Activated CD4-positive, alpha-beta T cell treated with anti-CD3 and anti-CD28 coated beads, Interleukin-10, Interleukin-2, amounts not matched to agents 100 ng/mL and 50 ng/mL, durations not matched to agents 16 hours and 8 hours (primary cell): Measurements from ENCODE around the gene LCP1.
A peak's percentile ranks its signal among the peaks of the same experiment; 100 is the strongest.
"Not testable (repeated sequence)": the region's sequence is repeated elsewhere in the genome, so short reads cannot be mapped to it uniquely, and the experiment has no call there.

Source experiments
- DNase-seq: peaks from one replicate; pipeline ENCODE4 v3.0.0-alpha.2; 2020

LCP1 gene

DNA sequence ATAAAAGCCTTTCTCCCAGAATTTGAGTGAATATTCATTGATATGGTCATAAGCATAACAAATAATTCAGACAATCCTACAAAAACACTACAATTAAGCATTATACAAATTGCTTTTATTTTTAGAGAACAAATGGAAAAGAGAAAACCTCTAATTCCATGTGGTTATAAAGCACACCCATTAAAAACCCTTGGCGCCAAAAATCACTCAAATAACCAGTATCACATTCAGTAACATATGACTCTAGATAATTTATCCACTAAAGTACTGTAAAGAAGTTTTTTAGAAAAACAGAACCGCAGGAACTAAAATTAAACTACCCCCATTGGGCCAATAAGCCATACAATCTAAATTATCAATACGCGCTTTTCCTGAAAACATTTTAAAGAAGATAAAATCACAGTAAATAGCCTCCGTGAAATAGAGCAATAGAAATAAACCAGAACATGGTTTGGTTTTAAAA is 569 bp downstream of the LCP1 start:
- DNase-seq = no peak

DNA sequence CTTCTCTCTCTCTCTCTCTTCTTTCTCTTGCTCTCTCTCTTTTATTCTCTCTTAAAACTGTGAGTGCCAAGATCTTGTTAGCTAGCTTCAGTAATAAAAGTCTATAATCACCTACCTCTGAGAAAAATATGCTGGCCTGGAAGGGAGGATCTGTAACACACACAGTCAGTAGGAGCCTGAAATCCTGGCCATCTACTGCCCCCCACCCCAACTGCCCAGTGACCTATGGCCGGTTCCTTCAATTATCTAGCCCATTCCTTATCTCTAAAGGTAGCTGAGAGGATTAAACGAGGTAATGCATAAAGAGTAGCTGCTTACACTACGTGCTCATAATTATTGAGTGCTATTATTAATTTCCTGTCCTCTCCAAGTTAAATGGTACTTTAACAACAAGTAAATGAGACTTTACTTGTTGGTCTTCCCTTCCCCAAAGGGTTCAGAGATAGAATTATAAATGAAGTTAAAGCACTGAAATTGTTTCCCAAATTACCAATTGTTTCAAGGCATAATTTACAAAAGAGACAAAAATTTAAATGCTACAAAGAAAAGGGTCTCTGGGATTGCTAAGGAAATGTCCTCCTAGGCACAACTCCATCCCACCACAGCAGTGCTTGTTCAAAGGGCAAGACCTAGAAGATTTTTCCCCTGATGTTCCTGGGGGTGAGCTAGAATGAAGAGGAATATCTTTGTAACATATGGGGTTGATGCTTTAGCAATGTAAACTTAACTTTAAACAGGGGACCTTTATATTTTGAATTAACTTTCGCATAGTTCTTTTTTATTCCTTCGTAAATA is 1.8 kb downstream of the LCP1 start:
- no peak for DNase-seq

DNA sequence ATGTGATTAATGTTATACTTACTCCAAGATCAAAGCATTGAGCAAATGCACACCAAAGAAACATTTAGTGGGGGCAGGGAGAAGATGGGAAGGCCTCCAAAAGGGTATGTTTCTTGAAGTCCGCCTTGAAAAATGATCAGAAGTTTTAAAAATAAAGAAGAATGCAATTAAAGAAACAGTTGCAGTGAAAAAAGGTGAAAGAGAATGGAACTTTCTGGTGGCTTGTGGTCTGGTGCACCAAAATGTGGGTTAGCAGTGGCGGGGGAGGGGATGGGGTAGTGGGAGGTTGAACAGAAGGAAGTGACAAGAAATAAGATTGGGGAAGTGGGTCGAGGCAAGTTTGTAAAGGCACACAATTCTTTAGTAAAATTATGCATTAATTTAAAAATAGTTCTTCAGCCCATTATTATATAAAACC is 2.5 kb downstream of the LCP1 start:
- peak; percentile 87 for DNase-seq

DNA sequence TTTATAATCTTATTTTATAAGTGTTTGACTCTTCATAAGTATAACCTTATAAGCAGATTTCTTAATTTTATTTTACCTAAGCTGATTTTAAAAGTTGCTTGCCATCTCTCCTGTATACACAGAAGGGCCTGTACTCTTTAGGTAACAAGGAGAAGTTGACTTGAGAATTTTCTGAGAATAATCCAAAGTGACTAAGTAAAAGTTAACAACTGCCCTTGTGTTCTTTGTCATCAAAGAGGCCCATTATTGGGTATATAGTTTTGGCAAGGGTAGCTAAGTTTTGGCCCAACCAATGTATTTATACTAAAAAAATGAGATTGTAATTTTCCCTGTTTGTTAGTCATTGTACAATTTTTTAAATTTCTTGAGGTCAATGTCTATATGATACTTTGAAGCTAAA is 3.2 kb downstream of the LCP1 start:
- no peak for DNase-seq

DNA sequence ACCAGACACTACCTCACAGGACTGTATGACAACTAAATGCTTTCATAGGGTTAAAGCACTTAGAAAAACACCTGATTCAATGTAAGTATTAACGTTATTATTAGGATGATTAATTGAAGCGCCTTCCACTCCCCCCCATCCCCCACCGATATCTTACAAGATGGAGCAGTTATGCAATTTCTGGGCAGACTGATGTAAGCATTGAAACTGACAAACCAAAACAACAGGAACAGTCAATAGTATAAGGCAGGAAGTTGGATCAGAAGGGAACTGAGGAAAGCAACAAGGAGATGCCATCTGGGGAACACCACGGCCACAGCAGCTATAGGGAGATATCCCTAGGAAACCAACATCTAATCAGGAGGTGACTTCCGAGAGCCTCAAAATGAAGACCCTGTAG is 3.8 kb downstream of the LCP1 start:
- no peak for DNase-seq

DNA sequence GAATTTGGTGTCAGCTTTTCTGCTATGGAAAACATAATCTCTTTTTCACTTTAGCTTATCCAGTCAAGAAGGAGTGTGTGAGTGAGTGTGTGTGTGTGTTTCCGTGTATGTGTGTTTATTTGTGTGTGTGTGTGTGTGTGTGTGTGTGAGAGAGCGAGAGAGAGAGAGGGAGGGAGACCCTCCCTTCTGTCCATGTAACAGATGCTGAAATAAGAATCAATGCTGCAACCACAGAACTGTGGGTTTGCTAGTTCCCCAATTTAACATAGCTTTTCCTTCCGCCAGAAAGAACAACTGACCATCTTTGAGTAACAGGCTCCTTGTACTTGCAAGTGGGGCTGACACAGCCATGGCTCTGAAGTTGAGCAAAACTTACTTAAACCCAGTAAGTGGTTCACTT is 5.2 kb downstream of the LCP1 start:
- DNase-seq = peak; percentile 72

DNA sequence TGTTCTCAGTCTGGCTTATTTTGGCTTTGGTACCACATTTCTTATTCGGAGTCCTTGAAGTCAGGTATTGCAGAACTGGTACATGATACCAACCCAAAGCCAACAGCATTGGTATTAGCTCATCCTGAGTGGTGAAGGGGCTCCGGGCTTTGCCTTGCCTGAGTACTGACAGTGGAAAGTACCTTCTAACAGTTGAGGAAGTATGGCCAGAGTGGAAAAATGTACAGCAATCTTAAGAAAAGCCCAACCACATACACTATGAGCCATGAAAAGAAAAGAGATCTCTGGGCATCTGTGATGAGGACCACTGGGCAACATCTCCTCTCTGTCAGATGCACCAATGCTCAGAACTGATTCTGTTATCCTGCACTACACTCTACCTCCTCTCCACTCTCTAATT is 8.3 kb downstream of the LCP1 start:
- peak; percentile 79 for DNase-seq

DNA sequence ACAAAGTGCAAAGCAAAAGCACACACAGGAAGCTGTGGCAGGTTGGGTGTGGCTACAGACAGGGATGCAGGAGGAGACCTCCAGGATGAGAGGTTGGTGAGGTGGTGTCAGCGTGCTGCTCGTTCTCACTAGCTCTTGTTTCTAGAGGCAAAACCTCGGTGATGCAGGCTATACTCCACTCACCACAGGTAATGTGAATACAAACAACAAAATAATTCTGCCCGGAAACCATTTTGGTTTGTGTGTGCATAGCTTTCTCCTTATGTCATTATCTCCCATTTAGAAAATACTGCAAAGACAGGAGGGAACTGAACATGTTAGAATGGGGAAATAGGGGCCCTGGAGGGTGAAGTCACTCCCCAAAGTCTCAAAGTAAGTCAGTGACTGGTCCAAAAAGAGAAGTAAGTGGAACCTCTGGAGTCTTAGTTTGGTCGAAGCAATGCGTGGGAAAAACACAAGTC is 9.4 kb downstream of the LCP1 start:
- peak; percentile 85 for DNase-seq

DNA sequence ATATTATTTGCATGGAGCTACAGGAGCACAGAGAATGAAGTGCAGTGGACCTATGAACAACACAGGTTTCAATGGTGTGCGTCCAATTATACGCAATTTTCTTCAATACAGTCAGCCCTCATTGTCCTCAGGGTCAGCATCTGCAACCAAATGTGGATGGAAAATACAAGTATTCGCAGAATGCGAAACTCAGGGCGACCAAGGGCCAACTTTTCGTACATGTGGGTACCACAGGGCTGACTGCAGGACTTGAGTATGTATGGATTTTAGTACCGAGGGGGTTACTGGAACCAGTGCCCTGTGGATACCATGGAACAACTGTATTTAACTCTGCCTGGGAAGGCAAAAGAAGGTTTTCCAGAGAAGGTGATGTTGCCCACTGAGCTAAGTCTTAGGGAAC is 10.2 kb downstream of the LCP1 start:
- DNase-seq = no peak

DNA sequence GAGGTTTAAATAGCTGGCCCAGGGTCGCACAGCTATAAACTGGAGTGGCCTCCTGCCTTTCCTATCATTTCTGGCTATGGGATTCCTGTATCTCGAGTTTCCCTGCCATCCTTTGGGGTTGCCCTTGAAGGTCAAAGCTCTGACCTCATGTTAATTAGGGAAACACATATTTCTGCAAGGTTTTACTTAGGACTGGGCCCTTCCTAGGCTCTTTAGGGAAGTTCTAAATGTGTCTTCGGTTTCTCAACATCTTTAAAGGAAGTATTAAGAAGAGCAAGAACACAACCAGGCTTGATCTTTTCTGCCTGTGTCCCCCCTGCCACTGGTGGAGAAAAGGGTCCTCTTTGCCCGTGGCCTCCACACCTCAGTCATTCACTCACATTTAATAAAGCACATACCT is 10.8 kb downstream of the LCP1 start:
- DNase-seq = no peak

DNA sequence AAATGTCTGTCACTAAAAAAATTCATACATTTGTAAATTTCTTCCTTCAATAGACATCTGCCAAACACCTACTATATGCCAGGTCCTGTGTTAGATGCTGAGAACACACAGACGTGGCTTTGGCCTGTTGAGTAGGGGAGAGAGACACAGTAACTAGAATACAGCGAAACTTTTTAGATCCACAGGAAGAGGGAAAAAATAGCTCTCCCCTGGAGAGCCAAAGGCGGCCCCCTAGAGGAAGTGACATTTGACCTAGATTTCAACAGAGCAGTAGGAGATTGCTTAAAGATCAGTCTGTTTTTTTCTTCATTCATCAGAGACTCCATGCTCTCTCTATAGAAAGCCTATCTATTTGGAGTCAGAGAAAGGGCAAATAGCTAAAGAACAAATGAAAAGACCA is 11.3 kb downstream of the LCP1 start:
- peak; percentile 55 for DNase-seq

DNA sequence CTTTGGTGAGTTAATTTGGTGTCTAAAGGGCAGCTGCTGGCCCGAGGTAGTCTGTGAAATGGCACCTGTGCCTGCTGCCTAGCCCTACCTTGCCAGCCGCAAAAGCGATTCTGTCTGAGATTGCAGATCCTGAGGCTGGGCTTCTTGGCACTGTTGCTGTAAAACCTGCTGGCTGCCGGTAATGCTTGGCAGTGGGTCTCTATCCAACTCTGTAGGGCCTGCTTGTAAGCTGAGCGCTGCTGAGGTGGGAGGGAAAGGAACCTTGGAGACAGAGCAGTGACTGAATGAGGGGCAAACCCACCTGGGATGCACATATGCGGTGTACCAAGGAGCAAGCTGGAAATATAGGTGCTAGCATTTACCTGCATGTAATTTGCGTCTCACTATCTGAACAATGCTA is 11.7 kb downstream of the LCP1 start:
- no peak for DNase-seq

DNA sequence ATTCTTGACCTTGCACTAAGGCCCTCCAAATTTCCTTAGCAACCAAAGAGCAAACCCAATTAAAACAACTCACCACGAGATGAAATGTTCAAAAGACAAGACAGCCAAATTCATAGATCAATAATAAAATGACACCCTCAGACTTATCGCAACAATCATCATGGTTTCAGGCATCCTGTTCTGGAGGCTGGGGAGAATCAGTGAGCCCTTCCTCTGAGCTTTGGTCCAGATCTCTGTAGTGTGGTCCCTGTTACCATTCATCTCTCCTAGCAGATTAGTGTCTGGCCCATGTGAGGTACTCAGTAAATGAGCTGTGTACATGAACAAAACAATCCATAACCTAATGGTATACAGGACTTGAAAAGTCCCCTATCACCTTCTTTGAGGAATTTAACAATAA is 12.2 kb downstream of the LCP1 start:
- no peak for DNase-seq

DNA sequence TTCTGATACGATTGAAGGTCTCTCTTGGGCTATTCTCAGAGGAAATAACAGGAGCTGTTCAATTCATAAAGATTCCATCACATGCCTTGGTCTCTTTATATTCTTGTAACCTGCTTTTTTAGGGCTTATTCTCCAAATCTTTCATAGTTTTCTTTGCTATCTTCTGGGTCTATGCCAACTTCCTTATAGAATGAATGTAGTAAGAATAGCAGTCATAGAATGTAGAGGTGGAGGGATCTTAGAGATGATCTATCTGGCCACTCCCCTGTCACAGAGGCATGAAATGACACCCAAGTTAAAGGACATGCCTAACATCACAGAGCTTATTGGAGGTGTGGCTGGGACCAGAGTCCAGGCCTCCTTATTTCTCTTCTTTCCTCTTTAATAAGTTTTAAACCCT is 13.2 kb downstream of the LCP1 start:
- peak; percentile 56 for DNase-seq

DNA sequence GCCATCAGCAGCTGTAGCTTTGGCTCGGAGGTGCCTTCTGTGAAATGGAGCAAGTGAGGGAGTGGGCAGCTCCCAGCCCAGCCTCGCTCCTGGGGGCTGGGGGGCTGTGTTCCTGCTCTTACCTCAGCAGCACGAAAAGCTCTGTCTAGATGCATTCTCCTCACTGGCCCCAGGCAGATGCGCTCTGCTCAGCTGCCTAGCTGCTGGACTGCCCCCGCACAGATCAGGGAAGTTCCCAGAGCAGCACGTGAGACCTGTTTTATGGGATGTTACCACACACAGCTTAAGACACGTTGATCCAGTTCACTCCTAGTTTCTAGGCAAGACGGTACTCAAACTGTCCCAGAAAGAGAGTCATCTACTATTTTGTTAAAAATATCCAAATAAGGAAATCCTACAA is 13.6 kb downstream of the LCP1 start:
- DNase-seq = peak; percentile 56

DNA sequence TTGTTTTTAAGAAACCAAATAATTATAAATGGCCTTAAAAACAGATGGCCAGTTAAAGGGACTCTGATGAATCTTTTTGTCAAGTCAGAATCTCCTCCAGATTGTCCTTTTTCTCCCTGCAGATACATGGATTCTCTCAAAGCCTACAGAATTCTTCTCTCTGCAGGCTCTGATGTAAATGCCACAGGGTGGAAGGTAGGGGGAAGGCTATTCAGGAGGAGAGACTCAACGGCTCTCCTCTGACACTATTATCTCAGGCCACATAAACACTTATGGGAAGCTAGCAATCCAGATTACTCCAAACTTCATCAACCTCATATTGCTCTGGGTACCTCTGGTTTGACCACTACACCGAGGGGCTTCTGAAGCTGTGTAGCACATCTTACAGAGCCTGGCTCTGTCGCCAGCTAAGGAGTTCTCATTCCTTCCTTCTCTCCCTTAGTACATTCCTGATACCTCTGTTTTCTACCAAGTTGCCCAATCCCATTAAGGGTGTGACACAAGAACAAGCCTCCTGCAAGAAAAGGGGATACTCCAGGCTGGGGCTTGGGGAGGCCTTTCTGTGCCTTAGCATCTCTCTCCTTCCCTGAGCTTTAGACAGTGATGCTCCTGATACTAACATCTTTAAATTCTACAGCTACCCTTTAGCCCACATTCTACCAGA is 14.9 kb downstream of the LCP1 start:
- no peak for DNase-seq

DNA sequence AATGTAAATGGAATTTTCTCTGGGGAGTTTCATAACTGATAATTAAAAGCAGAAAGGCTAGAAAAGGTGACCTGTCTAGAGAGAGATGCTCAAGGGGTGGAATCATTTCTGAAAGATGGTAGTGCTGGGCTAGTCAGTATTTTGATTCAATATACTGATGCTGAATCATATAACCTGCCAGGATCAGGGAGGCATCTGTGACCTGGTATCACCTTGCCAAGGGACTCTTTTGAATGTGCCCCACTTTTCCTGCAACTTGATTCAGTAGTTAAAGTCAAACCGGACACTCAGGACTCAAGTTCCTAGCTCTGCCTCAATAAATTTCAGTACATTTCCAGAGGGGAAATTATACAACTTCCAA is 15.8 kb downstream of the LCP1 start:
- no peak for DNase-seq

DNA sequence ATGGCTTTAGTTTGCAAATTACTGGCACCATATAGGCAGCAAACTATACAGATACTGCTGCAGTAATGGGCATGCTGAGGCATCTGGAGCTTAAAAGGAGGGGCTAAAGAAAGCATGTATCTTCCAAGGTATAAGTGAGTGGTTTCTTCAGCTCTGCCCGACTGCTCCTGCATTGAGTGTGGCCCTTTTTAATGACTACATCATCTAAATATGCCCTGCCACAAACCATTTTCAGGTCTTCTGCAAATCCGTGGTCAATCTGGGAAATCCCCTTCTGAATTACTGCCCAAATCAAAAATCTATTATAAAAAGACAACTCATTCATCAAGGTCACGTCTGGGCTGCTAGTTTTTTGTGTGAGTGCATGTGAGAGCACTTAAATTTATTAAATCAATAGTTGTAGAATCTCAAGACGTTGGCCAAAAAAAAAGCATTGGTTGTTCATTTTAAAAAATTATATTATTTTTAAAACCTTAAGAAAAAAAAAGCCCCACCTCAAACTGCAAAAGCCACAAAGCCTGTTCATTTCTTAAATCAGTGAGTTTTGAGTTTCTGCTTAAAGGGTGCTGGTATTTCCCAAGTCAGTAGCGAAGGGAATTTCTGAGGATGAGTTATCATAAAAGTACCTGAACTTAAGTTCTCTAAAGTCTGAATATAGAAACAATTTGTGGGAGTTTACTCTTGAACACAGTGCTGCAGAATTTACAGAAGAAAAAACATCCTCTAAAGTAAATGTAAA is 16.3 kb downstream of the LCP1 start:
- DNase-seq = peak; percentile 88

DNA sequence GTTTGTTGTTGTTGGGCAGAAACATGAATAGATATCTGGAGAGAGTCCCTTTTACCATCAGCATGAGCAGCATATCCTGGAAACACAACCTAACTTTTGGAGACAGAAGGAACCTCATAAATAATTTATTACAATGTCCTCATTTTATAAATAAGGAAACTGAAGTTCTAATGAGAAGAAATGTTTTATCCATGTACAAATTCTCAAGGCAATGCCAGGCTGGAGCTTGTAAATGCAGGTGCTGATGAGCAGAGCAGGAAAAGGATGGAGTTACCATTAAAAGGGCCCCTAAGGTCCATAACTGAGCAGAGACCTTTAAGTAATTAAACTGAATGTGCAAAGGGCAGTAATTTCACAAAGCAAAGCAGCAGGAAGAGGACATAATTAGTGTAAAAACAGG is 17.3 kb downstream of the LCP1 start:
- DNase-seq = no peak

DNA sequence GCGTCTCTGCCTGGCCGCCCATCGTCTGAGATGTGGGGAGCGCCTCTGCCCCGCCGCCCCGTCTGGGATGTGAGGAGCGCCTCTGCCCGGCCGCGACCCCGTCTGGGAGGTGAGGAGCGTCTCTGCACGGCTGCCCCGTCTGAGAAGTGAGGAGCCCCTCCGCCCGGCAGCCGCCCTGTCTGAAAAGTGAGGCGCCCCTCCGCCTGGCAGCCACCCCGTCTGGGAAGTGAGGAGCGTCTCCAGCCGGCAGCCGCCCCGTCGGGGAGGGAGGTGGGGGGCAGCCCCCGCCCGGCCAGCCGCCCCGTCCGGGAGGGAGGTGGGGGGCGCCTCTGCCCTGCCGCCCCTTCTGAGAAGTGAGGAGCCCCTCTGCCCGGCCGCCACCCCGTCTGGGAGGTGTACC is 19.2 kb downstream of the LCP1 start:
- DNase-seq = not testable (repeated sequence)

DNA sequence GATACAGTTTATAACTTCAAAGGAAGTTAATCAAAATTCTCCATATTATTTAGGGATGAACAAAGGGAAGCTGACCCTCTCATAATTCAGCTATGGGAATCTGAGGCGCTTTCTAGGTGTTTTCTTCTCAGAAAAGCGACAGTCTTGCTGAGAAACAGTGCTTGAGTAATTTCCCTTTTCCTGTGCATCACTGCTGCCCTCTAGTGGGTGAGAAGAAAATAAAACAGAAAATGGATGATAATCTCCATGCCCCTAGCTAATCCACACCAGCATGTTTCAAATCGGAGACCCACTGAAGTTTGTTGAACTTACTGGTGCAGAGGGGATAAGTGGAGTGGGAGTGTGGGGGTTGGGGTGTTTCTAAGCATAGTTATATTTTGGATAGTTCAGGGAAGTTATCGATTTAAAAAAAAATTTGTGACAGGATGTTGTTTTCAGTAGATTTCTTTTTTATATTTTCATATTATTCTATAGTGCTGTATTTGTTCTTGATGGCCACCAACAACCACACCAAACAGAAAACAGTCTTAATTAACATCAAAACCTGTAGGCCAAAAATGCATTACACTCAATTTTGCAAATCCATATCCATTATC is 21.4 kb downstream of the LCP1 start:
- peak; percentile 80 for DNase-seq

DNA sequence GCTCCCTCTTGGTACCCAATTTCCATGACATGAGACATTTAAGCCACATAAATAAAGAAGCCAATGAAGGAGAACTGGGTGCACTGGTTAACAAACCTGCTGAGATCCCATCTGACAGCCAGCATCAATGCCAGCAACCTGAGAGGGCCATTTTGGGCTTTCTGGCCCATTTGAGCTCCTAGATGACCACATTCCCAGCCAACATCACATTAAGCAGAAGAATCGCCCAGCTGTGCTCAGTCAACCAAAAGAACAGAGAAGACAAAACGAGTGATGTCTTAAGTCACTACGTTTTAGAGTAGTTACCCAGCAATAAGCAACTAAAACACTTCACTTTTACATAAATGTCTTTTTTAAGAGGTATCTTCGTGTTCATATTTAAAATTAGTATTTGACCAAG is 21.9 kb downstream of the LCP1 start:
- no peak for DNase-seq

DNA sequence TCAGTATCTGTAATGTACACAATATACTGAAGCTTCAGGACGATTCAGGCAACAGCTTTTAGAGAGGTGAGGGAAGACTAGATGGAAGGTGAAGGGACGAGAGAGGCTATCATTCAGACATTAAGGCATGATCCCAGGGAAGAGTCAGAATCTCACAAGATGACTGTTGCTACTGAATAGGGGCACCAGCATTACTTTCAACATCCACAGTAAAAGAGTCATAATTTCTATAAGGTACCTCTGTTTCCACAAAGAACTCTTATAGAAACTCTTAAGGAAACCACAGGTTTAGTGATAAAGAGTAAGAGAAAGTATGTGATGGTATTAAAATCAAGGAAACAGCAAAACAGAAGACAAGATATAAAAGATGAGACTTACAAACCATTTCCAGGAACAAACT is 23.0 kb downstream of the LCP1 start:
- no peak for DNase-seq

DNA sequence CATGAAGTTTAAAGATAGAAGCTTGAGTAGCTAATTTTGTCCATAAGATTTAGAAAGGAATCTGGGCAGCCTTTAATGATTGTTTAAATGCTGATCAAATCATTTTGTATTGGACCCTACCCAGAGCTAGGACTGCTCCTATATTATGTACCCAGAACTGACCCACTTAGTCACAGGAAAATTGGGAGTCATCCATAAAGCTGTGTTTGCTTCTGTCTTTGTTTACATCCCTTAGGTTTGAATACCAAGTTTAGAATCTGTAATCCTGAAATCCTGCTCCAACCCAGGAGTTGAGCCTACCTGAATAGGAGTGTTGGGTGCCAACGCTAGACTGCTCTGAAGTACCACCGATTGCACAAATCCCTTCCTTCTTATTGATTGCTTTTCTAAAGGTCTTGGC is 23.8 kb downstream of the LCP1 start:
- DNase-seq = no peak
